WERI-Rb-1 (cell line): ENCODE data around the gene CD4.

ENCODE experiments used
- DNase-seq: peaks from one replicate; pipeline ENCODE4 v3.0.0-alpha.2; 2020
- H3K27ac ChIP-seq: fragments of 250-450 bp; sonication (Bioruptor Pico); 2 replicates; pipeline ENCODE4 v1.5.1; 2020; ENCODE audit warnings: mild to moderate bottlenecking, moderate library complexity
- H3K27me3 ChIP-seq: fragments of 250-450 bp; sonication (Bioruptor Pico); 2 replicates; pipeline ENCODE4 v1.5.1; 2021; ENCODE audit warnings: mild to moderate bottlenecking, low read depth, moderate library complexity; ENCODE audit not compliant: insufficient read depth, severe bottlenecking
- H3K36me3 ChIP-seq: fragments of 250-450 bp; sonication (Bioruptor Pico); 2 replicates; pipeline ENCODE4 v1.5.1; 2020; ENCODE audit warnings: mild to moderate bottlenecking, moderate library complexity
- H3K4me3 ChIP-seq: 2 replicates; pipeline ENCODE4 v1.5.1; 2011; ENCODE audit warnings: low read depth, mild to moderate bottlenecking, control low read depth, low read length
- H3K9me3 ChIP-seq: fragments of 250-450 bp; sonication (Bioruptor Pico); 2 replicates; pipeline ENCODE4 v1.5.1; 2021; ENCODE audit warnings: mild to moderate bottlenecking, moderate library complexity; ENCODE audit not compliant: severe bottlenecking
- CTCF ChIP-seq: IDR thresholded peaks from 2 replicates; pipeline ENCODE4 v1.5.1; 2011; ENCODE audit warnings: low read depth, mild to moderate bottlenecking, control low read depth, inconsistent platforms, low read length

The CD4 gene

GRCh38 chr12:6839482-6840201, 50.3 kb downstream of the CD4 start:
- H3K27ac ChIP-seq: peak overlapping the region; percentile 98
- peaks cover 83% of the 10 kb centered on the region for H3K36me3 ChIP-seq
- H3K27me3 ChIP-seq: no peaks in the 10 kb centered on the region
- H3K4me3 ChIP-seq: peak overlapping the region; percentile 16
- H3K9me3 ChIP-seq: no peaks in the 10 kb centered on the region
- DNase-seq: peak; percentile 98
- TF ChIP-seq CTCF: no peak

GRCh38 chr12:6840330-6840729, 51.0 kb downstream of the CD4 start:
- no peaks in the 10 kb centered on the region for H3K9me3 ChIP-seq
- peaks cover 83% of the 10 kb centered on the region for H3K36me3 ChIP-seq
- no peaks in the 10 kb centered on the region for H3K27me3 ChIP-seq
- TF ChIP-seq CTCF: no peak
- H3K27ac ChIP-seq: peak overlapping the region; percentile 98
- H3K4me3 ChIP-seq: no peak overlapping the region
- peak; percentile 99 for DNase-seq

GRCh38 chr12:6840761-6841515, 51.6 kb downstream of the CD4 start, which contains the start of gene GNB3:
GNB3 (plus strand) TSS chr12:6840925; CDS start chr12:6841288, 363 bp downstream.
- no peak for TF ChIP-seq CTCF
- peak within 1 kb of the TSS; percentile 98 for H3K27ac ChIP-seq
- H3K27me3 ChIP-seq: no peaks in the 10 kb centered on the region
- H3K9me3 ChIP-seq: no peaks in the 10 kb centered on the region
- peaks cover 83% of the 10 kb centered on the region for H3K36me3 ChIP-seq
- peak; percentile 54 for DNase-seq
- H3K4me3 ChIP-seq: peak within 1 kb of the TSS; percentile 66

- TF ChIP-seq CTCF: no peak
- Histone ChIP-seq H3K9me3 (no peaks in the 10 kb centered on the region), H3K36me3 (peaks cover 83% of the 10 kb centered on the region), H3K27me3 (no peaks in the 10 kb centered on the region), H3K27ac (peak overlapping the region; percentile 92), H3K4me3 (peak overlapping the region; percentile 66)
- DNase-seq: no peak
These were observed 52.7 kb downstream of the CD4 start for GRCh38 chr12:6842075-6842474.

- peak; percentile 50 for TF ChIP-seq CTCF
- H3K9me3 ChIP-seq: no peaks in the 10 kb centered on the region
- peak; percentile 87 for DNase-seq
- peaks cover 82% of the 10 kb centered on the region for H3K36me3 ChIP-seq
- H3K4me3 ChIP-seq: peak overlapping the region; percentile 66
- H3K27me3 ChIP-seq: no peaks in the 10 kb centered on the region
- H3K27ac ChIP-seq: peak overlapping the region; percentile 92
These were observed 54.0 kb downstream of the CD4 start for GRCh38 chr12:6843118-6843902.
